Measurements from ENCODE around the gene CAMKK1. TPM values are rescaled to one million over a fixed set of nuclear protein-coding genes. Genes with fewer than 3 reads are reported as not detected.

Gene CAMKK1
- total RNA-seq, 1 experiment from 2014 or later: 9.6 TPM

- TF ChIP-seq OVOL2 (CRISPR knock-in tag; IDR thresholded peaks at IDR 0.05; ENCODE audit: borderline replicate concordance): no peak
Observed at GRCh38 chr17:3890878-3891219, 2.0 kb downstream of the CAMKK1 start (continued).

GRCh38 chr17:3890082-3890877 lies 2.6 kb downstream of the CAMKK1 start:
- Mint-ChIP-seq H3K4me1 (peaks cover 34% of the 10 kb centered on the region), H3K36me3 (no peaks in the 10 kb centered on the region), H3K9me3 (no peaks in the 10 kb centered on the region), H3K27me3 (ENCODE audit: low read depth) (peaks cover 7% of the 10 kb centered on the region; the same call in 1 of the 2 replicates), H3K27ac (no peak overlapping the region; the same call in 1 of the 2 replicates), H3K4me3 (no peak overlapping the region)
- POLR2A ChIA-PET: interaction anchor here (1.1 kb wide), 1 partner anchor 44 kb away, joined by 4 read pairs; the partner anchor contains the start of gene NCBP3
- ATAC-seq (no peak), DNase-seq (ENCODE audit: low spot score) (no peak)
- TF ChIP-seq GTF2I (CRISPR knock-in tag; conservative IDR thresholded peaks at IDR 0.05): no peak
- TF ChIP-seq ZNF219 (CRISPR knock-in tag; IDR thresholded peaks at IDR 0.05; ENCODE audit: borderline replicate concordance): no peak
- TF ChIP-seq STAT6 (CRISPR knock-in tag; conservative IDR thresholded peaks at IDR 0.05; ENCODE audit: low read depth): no peak
- TF ChIP-seq CREM (CRISPR knock-in tag; IDR thresholded peaks at IDR 0.05): no peak
- no peak for TF ChIP-seq SP1 (CRISPR knock-in tag; conservative IDR thresholded peaks at IDR 0.05)
- no peak for TF ChIP-seq ZNF512 (CRISPR knock-in tag; IDR thresholded peaks at IDR 0.05; ENCODE audit: borderline replicate concordance)
- TF ChIP-seq AR (CRISPR knock-in tag; IDR thresholded peaks at IDR 0.05): no peak
- TF ChIP-seq PRDM15 (CRISPR knock-in tag; IDR thresholded peaks at IDR 0.05): no peak
- no peak for TF ChIP-seq NFYB (CRISPR knock-in tag; conservative IDR thresholded peaks at IDR 0.05; ENCODE audit: low read depth)
- no peak for TF ChIP-seq NR1H2 (CRISPR knock-in tag; IDR thresholded peaks at IDR 0.05)
- TF ChIP-seq TCF7 (CRISPR knock-in tag; IDR thresholded peaks at IDR 0.05; ENCODE audit: low read depth): no peak
- TF ChIP-seq OVOL2 (CRISPR knock-in tag; IDR thresholded peaks at IDR 0.05; ENCODE audit: borderline replicate concordance): no peak
- TF ChIP-seq ZNF281 (CRISPR knock-in tag; IDR thresholded peaks at IDR 0.05): no peak
- no peak for TF ChIP-seq TEAD1 (CRISPR knock-in tag; IDR thresholded peaks at IDR 0.05)
- no peak for TF ChIP-seq ETV6 (CRISPR knock-in tag; IDR thresholded peaks at IDR 0.05)
- TF ChIP-seq E2F1 (CRISPR knock-in tag; IDR thresholded peaks at IDR 0.05): no peak
- no peak for TF ChIP-seq CBFB (CRISPR knock-in tag; IDR thresholded peaks at IDR 0.05; ENCODE audit: low read depth)
- TF ChIP-seq SOX15 (CRISPR knock-in tag; IDR thresholded peaks at IDR 0.05): no peak
- CTCF ChIA-PET: interaction anchor here (0.7 to 2.7 kb wide), 8 partner anchors 11 to 153 kb away, joined by 3 to 7 read pairs (median 3); partner anchors contain the start of gene NCBP3
